HG03460 (cell line): Measurements from ENCODE around the gene CCDC159.
A peak's percentile ranks its signal among the peaks of the same experiment; 100 is the strongest.
"Not testable (repeated sequence)": the region's sequence is repeated elsewhere in the genome, so short reads cannot be mapped to it uniquely, and the experiment has no call there.

Experiments
- ATAC-seq: cut with Tn5 transposase; IDR thresholded peaks from one replicate; pipeline ENCODE4 v1.9.1; 2021; ENCODE audit not compliant: unreplicated experiment

CCDC159 gene

GRCh38 chr19:11364935-11365334 is 18.6 kb downstream of the CCDC159 start:
- no peak for ATAC-seq

DNA sequence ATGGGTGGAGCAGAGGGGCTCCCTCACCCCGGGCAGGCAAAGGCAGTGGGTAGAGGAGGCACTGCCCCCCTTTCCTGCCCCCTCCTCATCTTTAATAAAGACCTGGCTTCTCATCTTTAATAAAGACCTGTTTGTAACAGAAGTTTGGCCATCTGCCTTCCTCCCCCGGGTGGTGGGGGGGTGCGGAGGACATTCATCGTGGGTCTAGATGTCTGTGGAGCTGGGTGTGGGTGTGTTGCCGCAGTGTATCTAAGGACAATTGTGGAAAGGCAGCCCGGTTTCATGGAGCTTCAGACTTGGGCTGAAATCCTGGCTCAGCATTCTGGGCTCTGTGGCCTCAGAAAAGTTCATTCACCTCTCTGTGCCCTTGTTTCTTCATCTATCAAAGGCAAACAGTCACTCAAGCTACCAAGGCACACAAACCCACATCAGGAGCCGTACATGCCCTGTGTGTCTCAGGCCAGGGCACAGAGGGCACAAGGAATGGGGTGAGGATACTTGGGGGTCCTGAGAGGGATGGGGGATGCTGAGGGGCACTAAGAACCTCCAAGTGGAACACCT is 19.3 kb downstream of the CCDC159 start:
- no peak for ATAC-seq

- ATAC-seq: no peak
Measured at GRCh38 chr19:11367528-11367927, 21.2 kb downstream of the CCDC159 start.

DNA sequence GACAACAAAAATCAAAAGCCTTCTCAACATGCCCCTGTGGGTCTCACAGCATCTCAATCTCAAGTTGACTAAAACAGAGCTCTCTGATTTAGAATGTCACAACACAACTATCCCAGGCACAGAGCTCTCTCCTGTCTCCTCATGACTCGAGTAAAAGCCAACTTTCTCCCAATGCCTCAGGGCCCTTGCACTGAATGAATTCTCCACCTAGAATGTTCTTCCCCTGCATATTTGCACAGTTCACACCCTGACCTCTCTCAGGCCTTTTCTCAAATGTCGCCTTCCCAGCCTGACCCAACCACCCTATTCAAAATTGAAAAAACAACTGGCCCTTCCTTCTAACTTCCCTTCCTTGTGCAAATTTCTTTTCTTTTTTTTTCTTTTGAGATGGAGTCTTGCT is 24.4 kb downstream of the CCDC159 start:
- no peak for ATAC-seq

DNA sequence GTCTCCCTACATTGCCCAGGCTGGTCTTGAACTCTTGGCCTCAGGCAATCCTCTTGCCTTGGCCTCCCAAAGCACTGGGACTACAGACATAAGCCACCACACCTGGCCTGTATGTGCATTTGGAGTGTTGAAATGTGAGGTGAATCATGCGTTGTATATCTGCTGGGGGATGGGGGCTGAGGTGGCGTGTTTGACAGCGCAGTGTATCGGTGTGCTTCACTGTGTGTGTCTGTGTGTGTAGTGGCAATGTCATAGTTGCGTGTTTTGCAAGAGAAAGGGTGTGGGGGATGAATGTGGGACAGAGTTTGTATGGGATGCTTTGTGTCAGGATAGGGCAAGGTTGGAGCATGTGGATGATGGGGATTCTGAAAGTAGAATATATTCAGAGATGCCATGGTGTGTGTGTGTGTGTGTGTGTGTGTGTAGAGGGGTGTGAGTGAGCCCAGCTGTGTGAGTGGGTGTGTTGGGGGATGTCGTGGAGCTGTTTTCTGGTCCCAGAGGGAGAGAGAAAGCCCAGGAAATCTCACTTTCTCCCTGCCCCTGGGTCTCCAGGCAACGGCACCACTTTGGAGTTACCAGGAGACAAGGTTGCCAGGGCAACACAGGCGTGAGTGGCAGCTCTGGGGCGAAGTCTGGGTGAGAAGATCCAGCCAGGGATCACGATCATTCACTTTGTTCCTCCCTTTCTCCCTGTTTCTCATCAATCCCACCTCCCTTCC is 27.0 kb downstream of the CCDC159 start:
- ATAC-seq: no peak

- ATAC-seq: no peak
Measured at GRCh38 chr19:11373885-11374432, 27.6 kb downstream of the CCDC159 start.

GRCh38 chr19:11374433-11375142 is 28.3 kb downstream of the CCDC159 start, which contains the start of gene SWSAP1:
TSS of gene SWSAP1 (plus strand) at chr19:11374666. CDS start at chr19:11374681, 15 bp downstream.
- ATAC-seq: peak; percentile 76

- ATAC-seq: no peak
Measured at GRCh38 chr19:11375143-11375948, 29.0 kb downstream of the CCDC159 start.

- ATAC-seq: no peak
Measured at GRCh38 chr19:11377237-11377636, 30.9 kb downstream of the CCDC159 start.

DNA sequence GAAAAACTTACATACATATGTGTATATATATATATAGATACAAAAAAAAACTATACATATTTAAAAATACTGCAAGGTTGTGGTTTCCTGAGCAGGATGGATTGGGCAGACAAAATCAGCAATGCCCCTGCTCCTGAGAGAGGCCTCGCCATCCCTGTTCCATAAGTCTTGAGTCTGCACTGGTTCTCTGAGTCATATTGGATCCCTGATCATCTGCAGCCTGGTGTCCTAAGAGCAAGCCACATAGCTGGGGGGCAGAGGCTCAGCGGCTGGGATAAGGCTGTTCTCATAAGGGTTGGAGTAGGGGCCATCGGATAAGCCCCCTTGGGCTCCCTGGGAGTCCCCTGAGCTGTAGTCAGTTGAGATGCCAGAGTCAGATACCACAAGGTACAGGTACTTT is 31.4 kb downstream of the CCDC159 start:
- ATAC-seq: no peak

DNA sequence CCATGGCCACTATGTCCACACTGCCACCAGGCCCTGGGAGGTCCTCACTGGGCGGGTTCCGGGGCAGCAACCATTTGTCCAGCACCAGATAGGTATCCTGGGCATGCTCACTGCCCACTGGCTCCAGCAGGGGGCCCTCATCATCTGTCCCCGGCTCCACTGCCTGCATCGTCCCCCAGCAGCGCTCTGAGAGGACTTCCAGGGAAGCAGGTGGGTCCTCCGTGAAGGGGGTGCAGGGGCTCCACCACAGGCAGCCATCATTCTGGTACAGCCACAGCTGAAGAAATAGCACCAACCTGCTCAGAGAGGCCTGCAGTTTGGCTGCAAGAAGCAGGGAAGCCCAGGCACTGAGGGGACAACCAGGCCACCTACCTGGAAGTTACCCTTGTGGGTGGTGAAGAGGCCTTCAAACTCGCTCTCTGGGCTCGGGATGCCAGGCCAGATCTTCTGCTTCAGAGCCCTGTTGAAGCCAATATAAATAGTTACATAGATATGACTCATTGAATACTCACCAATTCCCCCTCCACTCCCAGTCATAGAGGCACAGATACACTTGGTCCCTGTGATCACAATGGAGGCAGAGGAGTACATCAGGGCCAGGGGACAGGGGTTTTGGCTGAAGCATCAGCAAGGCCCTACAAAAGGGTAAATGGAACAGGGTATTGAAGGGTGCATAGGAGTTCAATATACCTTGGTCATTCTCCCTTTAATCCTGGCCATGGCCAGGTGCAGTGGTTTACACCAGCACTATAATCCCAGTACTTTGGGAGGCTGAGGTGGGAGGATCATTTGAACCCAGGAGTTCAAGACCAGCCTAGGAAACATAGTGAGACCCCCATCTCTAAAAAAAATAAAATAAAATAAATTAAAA is 32.2 kb downstream of the CCDC159 start:
- ATAC-seq: no peak

DNA sequence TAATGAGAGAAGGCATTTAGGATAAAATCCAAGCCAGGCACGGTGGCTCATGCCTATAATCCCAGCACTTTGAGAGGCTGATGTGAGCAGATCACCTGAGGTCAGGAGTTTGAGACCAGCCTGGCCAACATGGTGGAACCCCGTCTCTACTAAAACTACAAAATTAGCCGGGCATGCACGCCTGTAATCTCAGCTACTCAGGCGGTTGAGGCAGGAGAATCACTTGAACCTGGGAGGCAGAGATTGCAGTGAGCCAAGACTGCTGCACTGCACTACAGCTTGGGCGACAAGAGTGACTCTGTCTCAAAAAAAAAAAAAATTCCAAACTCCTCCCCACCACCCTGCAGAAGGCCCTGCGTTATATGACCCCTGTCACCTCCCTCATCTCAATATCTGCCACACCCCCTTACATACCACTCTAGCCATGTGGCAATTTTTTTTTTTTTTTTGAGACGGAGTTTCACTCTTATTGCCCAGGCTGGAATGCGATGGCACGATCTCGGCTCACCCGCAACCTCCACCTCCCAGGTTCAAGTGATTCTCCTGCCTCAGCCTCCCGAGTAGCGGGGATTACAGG is 33.0 kb downstream of the CCDC159 start:
- ATAC-seq: not testable (repeated sequence)

GRCh38 chr19:11379857-11380350 is 33.6 kb downstream of the CCDC159 start:
- ATAC-seq: no peak

GRCh38 chr19:11380653-11381537 is 34.6 kb downstream of the CCDC159 start:
- ATAC-seq: peak; percentile 74

DNA sequence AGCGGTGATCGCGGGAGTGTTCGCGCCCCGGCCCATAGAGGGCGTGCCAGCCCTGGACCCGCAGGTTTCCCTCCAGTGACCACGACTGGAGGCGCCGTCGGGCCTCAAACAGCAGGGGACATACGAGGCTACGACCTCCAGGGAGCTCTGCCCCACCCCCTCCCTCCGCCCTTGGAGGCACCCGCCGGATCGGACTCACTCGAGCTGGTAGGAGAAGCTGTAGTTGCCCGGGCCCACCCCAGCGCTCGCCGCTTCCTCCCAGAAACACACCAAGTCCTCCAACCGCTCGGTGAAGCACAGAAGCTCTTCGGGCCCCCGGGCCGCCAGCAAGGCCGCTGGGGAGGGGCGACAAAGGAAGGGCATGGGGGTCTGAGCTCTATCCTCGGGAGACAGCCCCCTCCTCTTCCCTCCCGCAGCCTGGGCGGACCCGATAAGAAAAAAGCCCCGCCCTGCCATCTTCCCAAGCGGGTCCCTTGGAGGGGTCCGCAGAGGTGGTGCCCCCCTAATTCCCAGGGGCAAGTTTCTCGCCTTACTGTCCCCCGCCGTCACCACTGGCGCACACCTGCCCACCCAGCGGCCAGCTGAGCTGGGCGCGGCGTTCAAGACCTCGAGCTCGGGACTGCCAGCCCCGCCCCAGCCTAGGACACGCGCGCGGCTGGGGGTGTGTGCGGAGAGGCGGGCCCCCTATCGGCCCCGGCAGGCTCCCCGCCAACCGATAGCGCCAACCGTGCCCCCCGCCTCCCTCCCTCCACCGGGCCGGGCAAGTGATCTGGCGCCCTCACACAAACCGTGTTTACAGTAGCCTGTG is 36.8 kb downstream of the CCDC159 start:
- ATAC-seq: no peak

DNA sequence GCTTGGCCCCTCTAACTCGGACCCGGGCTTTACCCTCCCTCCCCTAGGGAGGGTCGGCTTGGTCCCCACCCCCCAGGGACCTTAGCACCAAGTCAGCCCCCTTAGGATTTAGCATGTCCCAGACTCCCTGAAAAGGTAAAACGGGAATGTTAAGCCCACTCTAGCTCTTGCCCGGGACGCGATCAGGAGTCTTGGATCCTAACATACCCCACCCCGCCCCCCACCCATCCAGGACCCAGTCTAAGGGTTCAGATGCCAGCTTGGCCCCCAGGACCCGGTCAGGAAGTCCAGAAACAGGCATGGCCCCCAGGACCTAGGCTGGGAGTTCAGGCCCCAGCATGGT is 37.4 kb downstream of the CCDC159 start:
- ATAC-seq: no peak

GRCh38 chr19:11384778-11385129 is 38.4 kb downstream of the CCDC159 start:
- ATAC-seq: no peak
